Stimulated activated CD4-positive, alpha-beta T cell treated with anti-CD3 and anti-CD28 coated beads, Interleukin-4, amount 100 ng/mL, for 4 hours (primary cell): ENCODE data around the gene RERE.

ENCODE experiments used
- DNase-seq, 2 experiments: peaks; one replicate each; pipeline ENCODE4 v3.0.0-alpha.2; 2020

The RERE gene

DNA sequence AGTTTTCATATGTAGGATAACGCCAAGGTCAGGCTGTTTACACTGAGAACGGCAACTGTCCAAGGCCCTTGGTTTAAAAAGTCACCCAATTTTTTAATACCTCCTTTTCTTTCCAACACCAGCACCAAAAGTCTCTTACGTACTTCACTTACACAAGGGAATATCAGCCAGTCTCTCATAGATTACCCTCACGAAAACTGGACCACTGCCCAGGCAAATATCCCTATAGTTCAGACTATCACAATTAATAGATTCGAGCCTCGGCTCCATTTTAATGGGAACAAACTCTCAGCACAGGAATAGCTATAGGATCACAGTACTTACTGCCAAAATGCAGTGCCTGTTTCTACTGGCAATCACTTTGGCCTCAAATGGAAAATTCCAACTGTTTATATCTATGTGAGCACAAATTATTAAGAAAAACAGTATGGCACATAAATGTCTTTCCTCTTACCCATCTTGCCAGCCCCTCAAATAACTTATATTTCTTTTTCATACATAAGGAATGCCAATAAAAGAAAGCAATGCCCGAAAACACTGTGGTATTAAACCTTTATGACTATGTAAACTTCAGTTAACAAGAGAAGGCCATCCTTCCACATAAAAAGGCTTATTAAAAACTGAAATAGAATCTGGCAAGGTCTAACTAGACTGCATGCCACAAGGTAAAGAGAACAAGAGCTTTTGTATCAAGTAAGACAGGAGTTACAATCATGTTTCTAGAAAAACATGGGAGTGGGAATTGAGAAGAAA is 401.7 kb downstream of the RERE start:
- DNase-seq, result no peak

DNA sequence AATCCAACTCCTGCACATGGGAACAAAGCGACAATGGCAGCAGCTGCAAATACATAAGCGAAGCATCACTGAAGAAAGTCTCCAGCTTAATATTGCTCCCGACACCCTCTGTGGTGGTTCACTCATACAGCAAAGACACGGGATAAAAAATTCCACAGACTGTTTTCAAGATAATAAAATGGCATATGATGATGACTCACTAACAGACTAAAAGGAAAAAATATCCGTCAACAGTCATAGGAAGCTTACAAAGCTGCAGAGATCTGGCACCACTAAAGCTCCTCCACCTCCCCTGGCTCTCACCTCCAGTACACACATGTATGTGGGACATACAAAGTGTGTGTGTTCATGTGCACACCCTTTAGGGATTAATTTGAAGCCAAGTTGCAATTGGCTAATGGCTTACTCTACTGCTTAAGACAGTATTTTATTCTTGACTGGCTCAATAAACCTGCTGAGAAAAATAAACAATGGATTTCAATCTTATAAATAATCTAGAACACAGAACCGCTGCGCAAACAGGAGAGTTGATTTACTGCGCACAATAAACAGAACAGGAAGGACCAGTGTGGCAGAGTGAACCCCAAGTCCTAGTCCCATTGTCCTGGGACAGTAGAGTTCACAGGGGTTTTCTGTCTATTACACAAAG is 405.1 kb downstream of the RERE start:
- DNase-seq, result no peak

DNA sequence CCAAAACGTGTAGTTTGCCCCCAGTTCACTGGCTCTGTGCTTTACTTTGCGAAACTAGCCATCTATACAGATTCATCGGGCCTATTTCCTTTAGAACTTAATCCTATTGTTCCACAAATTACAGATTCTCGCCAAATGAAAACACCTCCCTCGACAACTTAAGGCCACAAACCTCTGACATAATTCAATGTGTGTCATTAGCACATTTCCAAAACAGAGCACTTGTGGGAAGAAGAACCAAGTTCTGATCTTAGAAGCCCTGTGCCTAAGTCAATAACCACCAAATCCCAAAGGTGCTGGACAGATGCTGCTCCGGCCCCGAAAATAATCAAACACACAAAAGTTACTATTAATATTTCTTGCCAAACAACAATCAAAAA is 405.6 kb downstream of the RERE start:
- no peak for DNase-seq

DNA sequence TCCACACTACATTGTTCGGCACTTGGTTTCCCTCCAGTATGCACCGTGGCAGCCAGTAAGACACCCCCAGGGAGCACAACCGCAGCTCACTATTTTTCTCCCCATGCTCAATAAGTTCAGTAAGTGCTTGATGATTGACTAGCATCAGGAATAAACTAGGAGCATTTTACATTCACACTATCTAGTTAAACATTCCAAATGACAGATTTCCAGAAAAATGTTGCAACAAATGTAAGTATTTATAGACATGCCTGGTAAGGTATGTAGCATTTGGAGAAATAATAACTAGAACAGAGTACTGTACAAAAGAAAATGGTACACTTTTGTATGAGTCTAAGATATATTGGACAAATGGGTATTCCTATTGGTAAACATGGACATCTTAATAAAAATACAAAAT is 406.6 kb downstream of the RERE start:
- DNase-seq, result no peak

DNA sequence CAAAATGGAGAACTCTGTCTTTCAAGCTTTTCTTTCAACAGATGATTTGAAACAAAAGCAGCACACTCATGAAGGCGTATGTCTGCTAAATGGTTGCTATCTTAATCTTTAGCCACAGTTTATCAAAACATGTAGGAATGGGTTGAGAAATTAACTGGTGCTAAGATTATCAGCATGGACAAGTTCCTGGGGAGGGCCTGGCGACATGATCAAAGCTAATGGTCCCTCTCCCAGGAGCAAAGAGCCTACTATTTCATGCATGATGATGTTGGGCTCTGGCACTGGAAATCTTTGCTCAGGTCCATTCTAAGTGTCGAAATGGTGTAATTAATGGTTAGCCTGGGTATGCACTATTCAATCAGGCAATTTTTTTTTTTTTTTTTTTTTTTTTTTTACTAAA is 407.8 kb downstream of the RERE start:
- no peak for DNase-seq

DNA sequence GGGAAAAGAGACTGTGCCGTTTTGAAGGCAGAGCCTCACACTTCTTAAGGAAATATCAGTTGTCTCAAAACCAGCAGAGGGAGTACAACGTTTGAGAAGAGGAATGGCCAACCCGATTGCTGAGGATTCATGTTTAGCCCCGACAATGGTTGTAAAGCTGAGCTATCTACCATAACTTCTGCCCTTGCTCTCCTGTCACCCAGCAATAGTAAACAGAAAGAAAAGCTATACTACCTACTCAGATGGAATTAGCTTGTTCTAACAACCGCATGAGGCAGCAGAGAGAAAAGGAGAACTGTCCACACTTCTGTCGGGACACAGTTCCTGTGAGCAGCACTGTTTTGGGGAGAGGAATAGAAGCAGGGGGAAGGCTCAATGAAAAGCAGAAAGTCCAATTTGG is 408.3 kb downstream of the RERE start:
- DNase-seq, result no peak

- DNase-seq, result no peak
Observed at GRCh38 chr1:8408151-8408839, 409.1 kb downstream of the RERE start.

DNA sequence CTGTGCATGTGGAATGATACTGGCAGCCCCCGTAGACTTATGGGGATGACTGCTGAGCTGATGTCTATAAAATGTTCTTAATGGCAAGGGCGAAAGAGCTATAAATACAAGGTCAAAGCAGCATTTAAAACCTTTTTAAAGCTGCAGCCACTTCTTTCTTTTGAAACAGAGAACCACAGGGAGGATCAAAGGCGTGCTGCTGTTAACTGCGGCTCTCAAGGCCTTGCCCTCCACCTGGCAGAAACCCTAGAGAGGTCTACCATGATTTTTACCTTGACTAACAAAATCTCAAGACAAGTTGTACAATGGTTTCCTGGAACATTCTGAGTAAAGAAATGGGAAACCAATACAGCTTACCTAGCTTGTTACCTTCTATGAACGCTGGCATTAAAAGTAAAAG is 409.8 kb downstream of the RERE start:
- no peak for DNase-seq

GRCh38 chr1:8406960-8407359 is 410.5 kb downstream of the RERE start:
- DNase-seq, result no peak

DNA sequence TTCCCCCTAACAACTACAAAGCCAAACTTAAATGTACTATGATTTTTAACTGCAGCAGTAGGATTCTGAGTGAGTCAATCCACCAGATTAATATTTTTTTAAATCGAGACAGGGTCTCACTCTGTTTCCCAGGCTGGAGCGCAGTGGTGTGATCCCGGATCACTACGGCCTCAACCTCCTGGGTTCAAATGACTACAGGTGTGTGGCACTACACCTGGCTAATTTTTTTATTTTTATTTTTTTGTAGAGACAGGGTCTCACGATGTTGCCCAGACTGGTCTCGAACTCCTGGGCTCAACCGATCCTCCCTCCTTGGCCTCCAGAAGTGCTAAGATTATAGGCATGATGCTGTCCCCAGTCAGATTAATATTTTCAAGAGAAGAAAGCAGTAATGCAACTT is 411.4 kb downstream of the RERE start:
- no peak for DNase-seq

GRCh38 chr1:8404460-8405370 is 412.7 kb downstream of the RERE start:
- DNase-seq, result no peak

GRCh38 chr1:8402109-8402710 is 415.2 kb downstream of the RERE start:
- no peak for DNase-seq

DNA sequence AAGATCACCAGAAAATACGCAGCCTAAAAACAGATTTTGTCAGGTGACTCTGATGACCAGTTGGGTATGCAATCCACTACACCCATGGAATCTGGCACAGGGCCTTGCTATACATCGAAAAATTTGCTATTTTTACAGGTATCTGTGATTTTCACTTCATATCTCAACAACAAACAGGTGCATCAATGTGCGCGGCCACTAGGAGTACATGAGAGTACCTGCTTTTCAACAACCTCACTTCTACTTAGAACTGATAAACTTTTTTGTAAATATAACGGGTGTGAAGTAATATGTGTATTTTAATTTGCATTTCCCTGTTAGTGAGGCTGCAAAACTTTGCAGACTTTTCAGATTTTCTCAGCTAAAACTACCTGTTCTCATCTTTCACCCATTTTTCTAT is 418.8 kb downstream of the RERE start:
- no peak for DNase-seq

- DNase-seq, result no peak
Observed at GRCh38 chr1:8398086-8398485, 419.4 kb downstream of the RERE start.

DNA sequence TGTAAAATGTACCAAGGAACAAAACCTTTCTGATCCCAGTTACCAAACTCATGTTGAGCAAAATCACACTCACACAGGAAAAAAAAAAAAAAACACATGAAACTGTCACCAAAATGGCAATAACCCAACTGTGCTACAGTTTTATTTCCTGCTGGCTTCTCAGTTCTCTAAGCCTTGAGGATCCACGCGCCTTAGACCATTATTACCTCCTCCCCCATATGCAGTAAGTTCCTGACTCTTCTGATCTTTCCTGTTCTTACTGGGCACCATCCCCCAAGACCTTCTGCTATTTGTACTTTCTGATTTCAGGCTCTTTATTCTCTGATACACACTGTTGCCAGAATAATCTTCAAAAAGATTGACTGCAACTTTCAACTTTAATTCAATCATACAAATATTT is 419.9 kb downstream of the RERE start:
- no peak for DNase-seq

- DNase-seq, result no peak
Observed at GRCh38 chr1:8396786-8397406, 420.5 kb downstream of the RERE start.

- no peak for DNase-seq
Observed at GRCh38 chr1:8396083-8396785, 421.2 kb downstream of the RERE start.

- DNase-seq, result no peak
Observed at GRCh38 chr1:8395433-8395866, 422.0 kb downstream of the RERE start.

DNA sequence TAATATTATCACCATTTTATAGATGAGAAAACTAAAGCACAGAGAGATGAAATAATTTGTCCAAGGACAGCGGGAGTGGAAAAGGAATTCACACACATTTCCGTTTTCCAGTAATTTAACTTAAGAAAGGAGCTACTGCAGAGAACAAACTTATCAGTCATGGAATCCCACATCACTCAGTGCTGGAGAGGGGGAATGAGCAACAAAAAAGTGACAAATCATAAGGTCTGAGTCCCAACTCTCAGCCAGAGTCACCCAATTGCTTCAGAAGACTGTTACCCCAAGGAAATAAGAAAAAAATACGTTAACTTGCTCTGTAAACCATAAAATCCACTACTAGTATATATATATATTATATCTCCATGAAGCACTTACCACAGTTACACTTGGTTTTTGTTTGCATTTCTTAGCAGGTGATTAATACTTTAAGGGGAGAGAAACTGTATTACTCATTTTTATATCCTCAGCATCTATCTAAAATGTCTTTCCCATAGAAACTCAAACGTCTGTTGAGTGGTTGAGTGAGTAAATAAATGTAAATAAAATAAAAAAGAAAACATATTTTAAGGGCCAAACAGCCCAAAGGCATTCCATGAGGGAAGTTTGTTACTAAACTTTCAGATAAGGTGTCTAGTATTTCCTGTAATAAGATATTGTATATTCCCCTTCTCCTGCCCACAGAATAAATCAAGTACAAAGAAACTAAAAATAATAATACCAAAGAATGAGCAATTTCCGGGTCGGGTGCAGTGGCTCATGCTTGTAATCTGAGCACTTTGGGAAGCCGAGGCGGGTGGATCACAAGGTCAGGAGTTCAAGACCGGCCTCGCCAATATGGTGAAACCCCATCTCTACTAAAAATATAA is 422.8 kb downstream of the RERE start:
- DNase-seq, result peak; percentile 32 to 39

- DNase-seq, result no peak
Observed at GRCh38 chr1:8392522-8392921, 424.9 kb downstream of the RERE start.

DNA sequence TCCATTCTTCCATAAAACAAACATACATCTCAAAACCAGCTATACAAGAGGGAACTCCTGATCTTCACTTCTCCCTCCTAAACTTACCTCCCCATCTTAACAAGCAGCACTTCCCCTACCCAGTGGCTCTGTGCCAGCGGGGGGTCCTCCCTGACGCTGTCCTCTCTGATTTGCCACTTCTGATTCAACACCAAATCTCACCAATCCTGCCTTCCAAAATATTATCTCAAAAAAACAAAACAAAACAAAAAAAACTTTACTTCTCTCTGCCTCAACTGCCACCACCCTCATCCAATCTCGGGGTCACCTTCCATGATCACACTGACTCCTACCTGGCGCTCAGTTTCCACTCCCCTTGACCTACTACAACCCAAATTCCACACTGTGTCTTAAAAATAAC is 426.7 kb downstream of the RERE start:
- DNase-seq, result no peak
